NCI-H69 (cell line): Measurements from ENCODE around the gene FGF8.
"Not testable (repeated sequence)": the region's sequence is repeated elsewhere in the genome, so short reads cannot be mapped to it uniquely, and the experiment has no call there.

Experiments used
- DNase-seq: peaks from one replicate; lab custom pipeline; 2025; lab: John Stamatoyannopoulos, UW

Gene FGF8

GRCh38 chr10:101775273-101776160 lies at the start of gene FGF8:
TSS of gene FGF8 (minus strand) at chr10:101776114. CDS start at chr10:101775900, 214 bp downstream.
- DNase-seq: peak; percentile 18

GRCh38 chr10:101824736-101825135 lies 48.8 kb upstream of the FGF8 start:
- DNase-seq: no peak

DNA sequence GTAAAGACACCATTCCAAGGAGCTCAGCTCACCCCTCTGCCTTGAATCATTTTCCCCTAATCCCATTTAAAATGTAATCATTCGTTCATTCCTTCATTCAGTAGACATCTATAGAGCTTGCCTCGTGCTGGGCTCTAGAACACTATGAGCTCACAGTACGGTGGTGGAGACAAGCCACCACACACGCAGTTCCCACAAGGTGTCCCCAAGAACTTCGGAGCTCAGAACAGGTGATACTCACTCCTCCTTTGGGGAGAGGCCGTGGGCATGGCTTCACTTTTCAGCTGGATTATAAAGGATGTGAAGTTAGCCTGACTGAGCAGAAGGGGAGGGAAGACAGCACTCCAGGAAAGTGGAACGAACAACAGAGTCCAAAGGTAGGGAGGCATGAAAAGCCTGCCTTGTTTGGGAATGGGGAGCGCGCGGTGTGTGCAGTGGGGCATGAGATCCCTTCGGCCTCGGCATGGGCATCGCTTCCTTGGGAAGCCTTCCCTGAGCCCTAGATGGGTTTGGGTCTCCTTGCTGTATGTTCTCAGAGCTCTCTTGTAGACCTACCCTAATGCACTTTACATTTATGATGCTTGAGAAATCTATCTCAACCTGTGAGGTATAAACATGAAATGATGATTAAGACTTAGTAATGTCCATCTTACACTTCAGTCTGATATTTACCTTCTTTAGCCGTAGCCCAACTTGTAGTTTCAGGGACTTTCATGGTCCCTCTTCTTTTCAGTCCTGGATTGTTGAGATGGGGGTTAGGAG lies 43.1 kb upstream of the FGF8 start:
- DNase-seq: peak; percentile 83

DNA sequence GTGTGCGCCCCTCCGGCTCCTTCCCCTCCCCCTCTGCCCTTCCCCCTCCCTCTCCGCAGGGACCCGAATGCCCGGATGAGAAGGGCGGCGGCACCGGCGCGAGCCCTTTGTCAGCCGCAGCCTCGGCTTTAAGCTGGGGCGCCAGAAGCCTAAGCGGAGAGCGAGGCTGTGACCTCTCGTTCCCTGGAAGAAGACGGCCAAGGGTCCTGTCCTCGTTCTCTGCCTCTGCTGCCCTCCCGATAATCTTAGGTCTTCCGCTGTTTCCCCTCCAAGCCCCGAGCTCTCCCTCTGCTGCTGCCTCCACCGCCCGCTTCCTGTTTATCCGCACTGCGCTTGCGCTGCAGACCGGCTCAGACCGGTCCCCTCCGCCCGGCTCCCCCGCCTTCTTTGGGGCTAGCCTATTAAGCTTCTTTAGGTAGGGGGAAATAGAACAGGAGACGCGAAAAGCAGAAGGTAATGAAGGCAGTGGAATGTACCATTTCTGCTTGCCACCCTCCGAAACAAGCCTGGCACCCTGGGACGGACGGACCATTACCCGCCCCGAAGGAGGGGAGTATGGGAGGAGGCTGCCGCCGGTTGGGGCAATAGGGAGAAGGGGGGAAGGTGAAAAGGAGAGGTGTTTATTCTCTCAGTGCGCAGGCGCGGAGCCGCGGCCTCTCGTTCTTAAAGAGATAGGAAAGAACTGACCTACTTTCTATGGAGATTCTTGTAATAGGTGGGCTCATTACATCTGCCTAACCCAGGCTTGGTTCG lies 42.4 kb upstream of the FGF8 start, which contains the start of gene OGA:
TSS of gene OGA (minus strand) at position 326 of the 753 bp plus-strand sequence. CDS start 422 bp downstream, outside the sequence.
- DNase-seq: peak; percentile 98

- peak; percentile 64 for DNase-seq
Observed at GRCh38 chr10:101817337-101818118, 41.6 kb upstream of the FGF8 start.

GRCh38 chr10:101816913-101817336 lies 41.0 kb upstream of the FGF8 start:
- DNase-seq: no peak

DNA sequence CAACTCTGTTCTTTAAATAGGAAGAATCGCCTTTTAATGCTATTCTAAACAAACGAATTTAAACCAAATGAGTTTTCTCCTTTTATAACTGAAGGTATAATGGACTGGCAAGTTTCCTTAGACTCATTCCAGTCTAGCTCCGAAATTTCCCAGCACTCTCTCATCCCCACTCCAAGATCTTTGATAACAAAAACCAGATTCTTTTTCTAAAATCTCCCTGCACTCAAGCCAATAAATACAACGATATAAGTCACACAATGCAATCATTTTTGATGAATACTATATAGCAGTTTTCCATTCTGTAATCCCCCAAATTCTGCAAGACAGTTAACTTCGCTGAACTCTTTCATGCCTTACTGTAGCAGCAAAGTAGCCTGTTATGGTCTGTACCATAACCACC lies 40.5 kb upstream of the FGF8 start:
- DNase-seq: no peak

- DNase-seq: no peak
Observed at GRCh38 chr10:101814466-101815071, 38.7 kb upstream of the FGF8 start.

DNA sequence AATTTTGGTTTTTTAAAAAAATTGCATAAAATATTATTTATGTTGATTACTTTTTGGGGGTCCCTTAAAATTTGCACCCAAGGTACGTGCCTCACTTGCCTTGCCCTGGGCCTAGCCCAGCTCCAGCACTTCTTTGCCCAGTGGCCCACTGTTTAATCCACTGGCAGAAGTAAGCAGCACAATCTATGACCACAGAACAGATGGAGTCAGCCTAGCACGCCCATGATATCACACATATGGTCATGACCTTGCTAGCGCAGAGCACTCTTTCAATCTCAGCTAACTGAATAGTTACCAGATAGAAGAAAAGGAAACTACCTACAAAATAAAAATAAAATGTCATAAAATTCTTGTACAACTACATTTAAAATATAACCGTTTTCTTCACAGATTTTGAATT lies 36.7 kb upstream of the FGF8 start:
- no peak for DNase-seq

- DNase-seq: no peak
Observed at GRCh38 chr10:101807158-101807557, 31.2 kb upstream of the FGF8 start.

DNA sequence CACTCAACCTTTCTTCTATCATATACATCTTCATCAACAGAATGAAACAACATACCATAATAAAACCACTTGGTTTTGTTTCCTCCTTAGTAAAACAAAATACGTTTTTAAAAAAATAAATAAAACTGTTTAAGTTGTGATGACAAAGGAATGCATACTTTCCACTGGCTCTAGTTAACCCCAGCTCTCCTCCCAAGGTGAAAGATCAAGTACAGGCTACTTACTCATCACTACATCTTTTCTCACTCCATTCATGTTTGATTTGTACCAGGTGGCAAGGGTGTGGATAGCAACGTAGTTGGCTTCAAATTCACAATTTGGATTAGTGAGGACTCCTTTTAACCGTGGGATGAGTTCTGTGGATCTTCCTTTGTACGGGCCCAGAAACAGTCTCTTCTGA lies 27.6 kb upstream of the FGF8 start:
- DNase-seq: no peak

- DNase-seq: peak; percentile 4
Observed at GRCh38 chr10:101797403-101798059, 21.6 kb upstream of the FGF8 start.

DNA sequence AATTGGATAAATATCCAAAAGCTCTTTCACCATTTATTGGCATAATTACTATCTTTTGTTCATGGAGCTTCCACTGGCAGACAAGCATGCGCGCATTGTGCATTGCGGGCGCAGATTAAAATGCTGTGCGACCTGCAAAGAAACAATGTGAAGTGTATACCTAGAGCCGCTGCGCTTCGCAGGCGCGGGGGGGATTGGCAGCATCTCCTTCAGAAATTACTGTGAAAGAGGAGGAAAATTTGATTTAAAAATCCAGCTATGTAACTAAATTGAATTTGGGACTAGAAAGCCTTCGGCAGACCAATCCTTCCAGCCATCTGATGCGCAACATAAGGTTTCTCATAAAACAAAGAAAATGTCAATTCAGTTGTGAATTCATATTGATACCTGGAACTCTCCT lies 17.6 kb upstream of the FGF8 start:
- no peak for DNase-seq

DNA sequence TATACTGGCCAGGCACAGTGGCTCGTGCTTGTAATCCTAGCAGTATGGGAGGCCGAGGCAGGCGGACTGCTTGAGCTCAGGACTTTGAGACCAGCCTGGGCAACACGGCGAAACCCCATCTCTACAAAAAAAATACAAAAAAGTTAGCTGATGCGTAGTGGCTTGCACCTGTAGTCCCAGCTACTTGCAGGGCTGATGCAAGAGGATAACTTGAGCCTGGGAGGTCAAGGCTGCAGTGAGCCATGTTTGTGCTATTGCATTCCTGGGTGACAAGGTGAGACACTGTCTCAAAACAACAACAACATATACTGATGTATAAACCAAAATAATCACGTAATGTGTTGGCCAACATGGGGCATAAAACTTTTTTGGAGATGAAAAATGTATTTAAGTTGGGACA lies 13.8 kb upstream of the FGF8 start:
- no peak for DNase-seq

DNA sequence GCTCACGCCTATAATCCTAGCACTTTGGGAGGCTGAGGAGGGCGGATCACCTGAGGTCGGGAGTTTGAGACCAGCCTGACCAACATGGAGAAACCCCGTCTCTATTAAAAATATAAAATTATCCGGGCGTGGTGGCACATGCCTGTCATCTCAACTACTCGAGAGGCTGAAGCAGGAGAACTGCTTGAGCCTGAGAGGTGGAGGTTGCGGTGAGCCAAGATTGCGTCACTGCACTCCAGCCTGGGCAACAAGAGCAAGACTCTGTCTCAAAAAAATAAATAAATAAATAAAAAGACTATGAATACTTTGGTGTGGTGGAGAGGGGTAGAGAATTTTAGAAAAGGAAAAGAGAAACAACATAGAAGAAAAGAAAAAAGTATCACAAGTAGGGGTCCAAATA lies 13.3 kb upstream of the FGF8 start:
- not testable (repeated sequence) for DNase-seq

- no peak for DNase-seq
Observed at GRCh38 chr10:101785801-101786200, 9.9 kb upstream of the FGF8 start.

DNA sequence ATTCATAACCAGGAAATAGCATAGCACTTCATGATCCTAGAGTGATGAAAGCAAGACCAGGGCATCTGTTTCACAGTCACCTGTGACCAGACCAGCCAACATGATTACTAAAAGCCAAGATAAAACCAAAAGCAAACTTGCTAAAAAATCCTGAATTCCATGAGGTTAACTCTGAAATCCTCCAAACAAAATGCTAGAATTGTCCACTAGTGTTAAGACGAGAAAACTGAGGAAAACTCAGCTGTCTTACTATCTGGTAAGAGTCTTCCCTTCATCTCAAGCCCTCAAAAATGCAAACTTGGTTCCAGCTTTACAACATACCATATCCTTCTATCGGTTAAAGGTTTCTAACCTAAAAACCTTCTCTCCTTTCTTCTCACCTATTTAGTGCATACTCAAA lies 8.6 kb upstream of the FGF8 start:
- no peak for DNase-seq

GRCh38 chr10:101783736-101784118 lies 7.8 kb upstream of the FGF8 start:
- peak; percentile 24 for DNase-seq

GRCh38 chr10:101782811-101783735 lies 7.2 kb upstream of the FGF8 start, which contains the start of gene NPM3:
TSS of gene NPM3 (minus strand) at chr10:101783446. CDS start at chr10:101783390, 56 bp downstream.
- peak; percentile 82 for DNase-seq
